C4-2B (cell line): ENCODE measurements around the gene ZIM2.
"Not testable (repeated sequence)": the region's sequence is repeated elsewhere in the genome, so short reads cannot be mapped to it uniquely, and the experiment has no call there.

Source experiments
- H3K27ac ChIP-seq: fragments of 450-650 bp; 2 replicates; pipeline ENCODE4 v1.5.1; 2017
- CTCF ChIP-seq: fragments of 450-650 bp; conservative IDR thresholded peaks from 2 replicates; pipeline ENCODE4 v1.5.1; 2017; ENCODE audit warnings: mild to moderate bottlenecking
- ZFX ChIP-seq: fragments of 450-650 bp; IDR thresholded peaks from 2 replicates; pipeline ENCODE4 v1.6.1; 2017

Gene ZIM2

GRCh38 chr19:56856822-56857221, 16.3 kb upstream of the ZIM2 start:
- TF ChIP-seq CTCF (no peak), ZFX (no peak)
- no peak overlapping the region for H3K27ac ChIP-seq

- H3K27ac ChIP-seq, result not testable (repeated sequence)
These were observed 11.8 kb upstream of the ZIM2 start for GRCh38 chr19:56852361-56852760.

- TF ChIP-seq ZFX (no peak), CTCF (no peak)
- no peak overlapping the region for H3K27ac ChIP-seq
These were observed 7.6 kb upstream of the ZIM2 start for GRCh38 chr19:56848166-56848565.

GRCh38 chr19:56842412-56842811, 1.9 kb upstream of the ZIM2 start:
- H3K27ac ChIP-seq, result no peak overlapping the region
- TF ChIP-seq ZFX, result no peak
- no peak for TF ChIP-seq CTCF

GRCh38 chr19:56841193-56841543, 642 bp upstream of the ZIM2 start:
- no peak overlapping the region for H3K27ac ChIP-seq

GRCh38 chr19:56839652-56840450, 675 bp downstream of the ZIM2 start:
- TF ChIP-seq ZFX (no peak), CTCF (no peak)
- no peak overlapping the region for H3K27ac ChIP-seq

More at GRCh38 chr19:56841193-56841543, 642 bp upstream of the ZIM2 start:
- TF ChIP-seq ZFX (no peak), CTCF (no peak)

GRCh38 chr19:56838909-56839651, 1.4 kb downstream of the ZIM2 start:
- TF ChIP-seq ZFX, result no peak
- no peak for TF ChIP-seq CTCF
- H3K27ac ChIP-seq, result no peak overlapping the region; the same call in 1 of the 2 replicates
